GM23338 (cell line): ENCODE data around the gene P2RY8. TPM values are rescaled to one million over a fixed set of nuclear protein-coding genes. Genes with fewer than 3 reads are reported as not detected.
A peak's percentile ranks its signal among the peaks of the same experiment; 100 is the strongest.
"Not testable (repeated sequence)": the region's sequence is repeated elsewhere in the genome, so short reads cannot be mapped to it uniquely, and the experiment has no call there.

Experiments
- ATAC-seq: fragments of 200-7000 bp; cut with Tn5 transposase; 3 replicates; pipeline ENCODE4 v1.9.1; 2020
- DNase-seq: peaks from one replicate; pipeline ENCODE4 v3.0.0-alpha.2; 2015; ENCODE audit warnings: low spot score
- H2AFZ ChIP-seq: fragments of 200-600 bp; sonication (generic); 2 replicates; pipeline ENCODE4 v1.8.0; 2016; ENCODE audit warnings: antibody characterized with exemption, mild to moderate bottlenecking, moderate library complexity
- H3F3A ChIP-seq: fragments of 200-600 bp; sonication (generic); replicated peaks from 2 replicates; pipeline ENCODE4 v1.8.0; 2017; ENCODE audit warnings: antibody characterized with exemption, mixed run types, low read depth
- H3K27ac ChIP-seq: fragments of 200-600 bp; sonication (generic); 2 replicates; pipeline ENCODE4 v1.6.1; 2016; ENCODE audit warnings: low read depth
- H3K27me3 ChIP-seq: fragments of 200-600 bp; sonication (generic); 2 replicates; pipeline ENCODE4 v1.8.0; 2016; ENCODE audit warnings: mild to moderate bottlenecking, mixed run types, moderate library complexity; ENCODE audit not compliant: insufficient read depth
- H3K36me3 ChIP-seq: fragments of 200-600 bp; sonication (generic); 2 replicates; pipeline ENCODE4 v1.8.0; 2016; ENCODE audit warnings: mild to moderate bottlenecking; ENCODE audit not compliant: insufficient read depth
- H3K4me1 ChIP-seq: fragments of 200-600 bp; sonication (generic); 2 replicates; pipeline ENCODE4 v1.8.0; 2016; ENCODE audit warnings: mild to moderate bottlenecking, moderate library complexity; ENCODE audit not compliant: insufficient read depth
- H3K4me2 ChIP-seq: fragments of 200-600 bp; sonication (generic); 2 replicates; pipeline ENCODE4 v1.7.1; 2017; ENCODE audit warnings: mixed run types
- H3K4me3 ChIP-seq: fragments of 200-600 bp; sonication (generic); 2 replicates; pipeline ENCODE4 v1.6.1; 2016; ENCODE audit warnings: mixed run types
- H3K79me2 ChIP-seq: fragments of 200-600 bp; sonication (generic); replicated peaks from 2 replicates; pipeline ENCODE4 v1.8.0; 2017; ENCODE audit warnings: mild to moderate bottlenecking; ENCODE audit not compliant: insufficient read depth
- H3K9me2 ChIP-seq: fragments of 200-600 bp; sonication (generic); 2 replicates; pipeline ENCODE4 v1.8.0; 2017; ENCODE audit not compliant: insufficient read depth
- H4K20me1 ChIP-seq: fragments of 200-600 bp; sonication (generic); replicated peaks from 2 replicates; pipeline ENCODE4 v1.8.0; 2017; ENCODE audit warnings: mild to moderate bottlenecking; ENCODE audit not compliant: insufficient read depth
- H3K27ac Mint-ChIP-seq: 2 replicates; pipeline ENCODE4 v1.8.0; 2020; ENCODE audit warnings: inconsistent platforms, mild to moderate bottlenecking, moderate library complexity, mixed read lengths
- H3K27me3 Mint-ChIP-seq: 3 replicates; pipeline ENCODE4 v1.8.0; 2022; ENCODE audit warnings: low read depth, mild to moderate bottlenecking, moderate library complexity, mixed read lengths, inconsistent platforms; ENCODE audit not compliant: insufficient read depth, poor library complexity
- H3K36me3 Mint-ChIP-seq: 3 replicates; pipeline ENCODE4 v1.8.0; 2021; ENCODE audit warnings: low read depth, mild to moderate bottlenecking, inconsistent platforms, moderate library complexity, mixed read lengths
- H3K4me1 Mint-ChIP-seq: 3 replicates; pipeline ENCODE4 v1.8.0; 2020; ENCODE audit warnings: mild to moderate bottlenecking, inconsistent platforms, mixed read lengths
- H3K4me3 Mint-ChIP-seq: 3 replicates; pipeline ENCODE4 v1.8.0; 2021; ENCODE audit warnings: moderate library complexity, mild to moderate bottlenecking, inconsistent platforms, mixed read lengths
- H3K9me3 Mint-ChIP-seq: 3 replicates; pipeline ENCODE4 v1.8.0; 2020; ENCODE audit warnings: moderate library complexity, mild to moderate bottlenecking, inconsistent platforms, mixed read lengths
- CREB1 ChIP-seq: fragments of 250-450 bp; sonication (Bioruptor Pico); IDR thresholded peaks from 2 replicates; pipeline ENCODE4 v1.5.0; 2020; ENCODE audit warnings: low read depth, mild to moderate bottlenecking, moderate library complexity
- CTCF ChIP-seq, 2 experiments: fragments of 200-600 bp in 1 of 2; sonication (generic) in 1 of 2; conservative IDR thresholded peaks; 2 replicates each; pipeline versions ENCODE4 v1.5.1 to v1.6.1; 2016 to 2017; ENCODE audit warnings: antibody characterized with exemption in 2 of 2, low read depth in 2 of 2, mild to moderate bottlenecking in 2 of 2, moderate library complexity in 1 of 2
- EZH2phosphoT487 ChIP-seq: fragments of 200-600 bp; sonication (generic); IDR thresholded peaks from one replicate; pipeline ENCODE4 v1.8.1; 2018; ENCODE audit warnings: antibody characterized with exemption; ENCODE audit not compliant: unreplicated experiment
- JUNB ChIP-seq: IDR thresholded peaks from one replicate; pipeline ENCODE4 v1.6.1; 2016; ENCODE audit warnings: antibody characterized with exemption; ENCODE audit not compliant: unreplicated experiment
- NANOG ChIP-seq: IDR thresholded peaks from 2 replicates; pipeline ENCODE4 v1.6.1; 2016; ENCODE audit warnings: antibody characterized with exemption, borderline replicate concordance
- POLR2AphosphoS5 ChIP-seq: IDR thresholded peaks from 2 replicates; pipeline ENCODE4 v1.6.1; 2016; ENCODE audit warnings: antibody characterized with exemption, low read depth
- STAT1 ChIP-seq: IDR thresholded peaks from one replicate; pipeline ENCODE4 v1.6.1; 2016; ENCODE audit warnings: antibody characterized with exemption; ENCODE audit not compliant: unreplicated experiment
- ZNF331 ChIP-seq: fragments of 250-450 bp; sonication (Bioruptor Pico); IDR thresholded peaks from 2 replicates; pipeline ENCODE4 v1.5.0; 2020; ENCODE audit warnings: low read depth, mild to moderate bottlenecking, moderate library complexity
- polyA plus RNA-seq: library from polyadenylated mRNA; unstranded; fragments of >200 nt; fragmentation: Nextera tagmentation; extraction: Ambion mirVana; gene quantifications from 2 replicates; pipeline ENCODE4 v1.2.1, GENCODE V29; 2016
- total RNA-seq: library from RNA; depleted of rRNA; stranded (reverse); fragments of >200 nt; shearing (Covaris generic); gene quantifications from 2 replicates; pipeline ENCODE4 v1.2.3, GENCODE V29; 2014
- TF ChIP-seq, protein P1 (sequence below): IDR thresholded peaks from 2 replicates; pipeline ENCODE4 v1.6.1; 2016; ENCODE audit warnings: antibody characterized with exemption
- TF ChIP-seq, protein P2 (sequence below): fragments of 250-450 bp; sonication (Bioruptor Pico); IDR thresholded peaks from 2 replicates; pipeline ENCODE4 v1.5.0; 2020; ENCODE audit warnings: mild to moderate bottlenecking, moderate library complexity
- TF ChIP-seq, protein P3 (sequence below): IDR thresholded peaks from one replicate; pipeline ENCODE4 v1.6.1; 2018; ENCODE audit warnings: antibody characterized with exemption; ENCODE audit not compliant: unreplicated experiment

Gene P2RY8
- total and polyA plus RNA-seq, 2 experiments from 2014 or later, result 0.24 TPM; not detected in 1

DNA sequence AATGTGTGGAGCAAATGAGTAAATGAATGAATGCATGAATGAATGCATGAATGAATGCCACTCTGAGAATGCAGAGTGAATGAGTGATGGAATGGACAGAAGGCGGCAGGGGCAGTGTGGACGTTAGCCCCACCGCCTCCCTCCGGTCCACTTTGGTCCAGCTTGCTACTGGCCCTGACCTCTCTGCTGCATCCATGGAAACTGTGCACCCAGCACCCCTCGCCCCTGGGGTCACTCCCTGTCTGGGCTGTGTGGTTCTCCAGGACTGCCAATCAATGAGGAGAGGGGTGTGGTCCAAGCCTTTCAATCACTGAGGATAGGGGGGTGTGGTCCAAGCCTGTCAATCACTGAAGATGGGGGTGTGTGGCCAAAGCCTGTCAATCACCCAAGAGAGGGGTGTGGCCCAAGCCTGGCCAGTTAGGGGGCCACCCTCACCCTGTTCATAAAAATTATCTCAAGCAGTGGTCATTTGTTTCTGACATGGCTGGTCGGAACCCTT, 45.1 kb downstream of the P2RY8 start:
- TF ChIP-seq POLR2AphosphoS5 (no peak), STAT1 (no peak), NANOG (no peak), ZNF331 (CRISPR knock-in tag) (no peak), JUNB (no peak), EZH2phosphoT487 (no peak), CTCF (conservative IDR thresholded peaks at IDR 0.05; ENCODE audit: low read depth in 2 of 2) (no peak), CREB1 (no peak)
- TF ChIP-seq, protein P1, sequence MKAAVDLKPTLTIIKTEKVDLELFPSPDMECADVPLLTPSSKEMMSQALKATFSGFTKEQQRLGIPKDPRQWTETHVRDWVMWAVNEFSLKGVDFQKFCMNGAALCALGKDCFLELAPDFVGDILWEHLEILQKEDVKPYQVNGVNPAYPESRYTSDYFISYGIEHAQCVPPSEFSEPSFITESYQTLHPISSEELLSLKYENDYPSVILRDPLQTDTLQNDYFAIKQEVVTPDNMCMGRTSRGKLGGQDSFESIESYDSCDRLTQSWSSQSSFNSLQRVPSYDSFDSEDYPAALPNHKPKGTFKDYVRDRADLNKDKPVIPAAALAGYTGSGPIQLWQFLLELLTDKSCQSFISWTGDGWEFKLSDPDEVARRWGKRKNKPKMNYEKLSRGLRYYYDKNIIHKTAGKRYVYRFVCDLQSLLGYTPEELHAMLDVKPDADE, result no peak
- TF ChIP-seq, protein P2, sequence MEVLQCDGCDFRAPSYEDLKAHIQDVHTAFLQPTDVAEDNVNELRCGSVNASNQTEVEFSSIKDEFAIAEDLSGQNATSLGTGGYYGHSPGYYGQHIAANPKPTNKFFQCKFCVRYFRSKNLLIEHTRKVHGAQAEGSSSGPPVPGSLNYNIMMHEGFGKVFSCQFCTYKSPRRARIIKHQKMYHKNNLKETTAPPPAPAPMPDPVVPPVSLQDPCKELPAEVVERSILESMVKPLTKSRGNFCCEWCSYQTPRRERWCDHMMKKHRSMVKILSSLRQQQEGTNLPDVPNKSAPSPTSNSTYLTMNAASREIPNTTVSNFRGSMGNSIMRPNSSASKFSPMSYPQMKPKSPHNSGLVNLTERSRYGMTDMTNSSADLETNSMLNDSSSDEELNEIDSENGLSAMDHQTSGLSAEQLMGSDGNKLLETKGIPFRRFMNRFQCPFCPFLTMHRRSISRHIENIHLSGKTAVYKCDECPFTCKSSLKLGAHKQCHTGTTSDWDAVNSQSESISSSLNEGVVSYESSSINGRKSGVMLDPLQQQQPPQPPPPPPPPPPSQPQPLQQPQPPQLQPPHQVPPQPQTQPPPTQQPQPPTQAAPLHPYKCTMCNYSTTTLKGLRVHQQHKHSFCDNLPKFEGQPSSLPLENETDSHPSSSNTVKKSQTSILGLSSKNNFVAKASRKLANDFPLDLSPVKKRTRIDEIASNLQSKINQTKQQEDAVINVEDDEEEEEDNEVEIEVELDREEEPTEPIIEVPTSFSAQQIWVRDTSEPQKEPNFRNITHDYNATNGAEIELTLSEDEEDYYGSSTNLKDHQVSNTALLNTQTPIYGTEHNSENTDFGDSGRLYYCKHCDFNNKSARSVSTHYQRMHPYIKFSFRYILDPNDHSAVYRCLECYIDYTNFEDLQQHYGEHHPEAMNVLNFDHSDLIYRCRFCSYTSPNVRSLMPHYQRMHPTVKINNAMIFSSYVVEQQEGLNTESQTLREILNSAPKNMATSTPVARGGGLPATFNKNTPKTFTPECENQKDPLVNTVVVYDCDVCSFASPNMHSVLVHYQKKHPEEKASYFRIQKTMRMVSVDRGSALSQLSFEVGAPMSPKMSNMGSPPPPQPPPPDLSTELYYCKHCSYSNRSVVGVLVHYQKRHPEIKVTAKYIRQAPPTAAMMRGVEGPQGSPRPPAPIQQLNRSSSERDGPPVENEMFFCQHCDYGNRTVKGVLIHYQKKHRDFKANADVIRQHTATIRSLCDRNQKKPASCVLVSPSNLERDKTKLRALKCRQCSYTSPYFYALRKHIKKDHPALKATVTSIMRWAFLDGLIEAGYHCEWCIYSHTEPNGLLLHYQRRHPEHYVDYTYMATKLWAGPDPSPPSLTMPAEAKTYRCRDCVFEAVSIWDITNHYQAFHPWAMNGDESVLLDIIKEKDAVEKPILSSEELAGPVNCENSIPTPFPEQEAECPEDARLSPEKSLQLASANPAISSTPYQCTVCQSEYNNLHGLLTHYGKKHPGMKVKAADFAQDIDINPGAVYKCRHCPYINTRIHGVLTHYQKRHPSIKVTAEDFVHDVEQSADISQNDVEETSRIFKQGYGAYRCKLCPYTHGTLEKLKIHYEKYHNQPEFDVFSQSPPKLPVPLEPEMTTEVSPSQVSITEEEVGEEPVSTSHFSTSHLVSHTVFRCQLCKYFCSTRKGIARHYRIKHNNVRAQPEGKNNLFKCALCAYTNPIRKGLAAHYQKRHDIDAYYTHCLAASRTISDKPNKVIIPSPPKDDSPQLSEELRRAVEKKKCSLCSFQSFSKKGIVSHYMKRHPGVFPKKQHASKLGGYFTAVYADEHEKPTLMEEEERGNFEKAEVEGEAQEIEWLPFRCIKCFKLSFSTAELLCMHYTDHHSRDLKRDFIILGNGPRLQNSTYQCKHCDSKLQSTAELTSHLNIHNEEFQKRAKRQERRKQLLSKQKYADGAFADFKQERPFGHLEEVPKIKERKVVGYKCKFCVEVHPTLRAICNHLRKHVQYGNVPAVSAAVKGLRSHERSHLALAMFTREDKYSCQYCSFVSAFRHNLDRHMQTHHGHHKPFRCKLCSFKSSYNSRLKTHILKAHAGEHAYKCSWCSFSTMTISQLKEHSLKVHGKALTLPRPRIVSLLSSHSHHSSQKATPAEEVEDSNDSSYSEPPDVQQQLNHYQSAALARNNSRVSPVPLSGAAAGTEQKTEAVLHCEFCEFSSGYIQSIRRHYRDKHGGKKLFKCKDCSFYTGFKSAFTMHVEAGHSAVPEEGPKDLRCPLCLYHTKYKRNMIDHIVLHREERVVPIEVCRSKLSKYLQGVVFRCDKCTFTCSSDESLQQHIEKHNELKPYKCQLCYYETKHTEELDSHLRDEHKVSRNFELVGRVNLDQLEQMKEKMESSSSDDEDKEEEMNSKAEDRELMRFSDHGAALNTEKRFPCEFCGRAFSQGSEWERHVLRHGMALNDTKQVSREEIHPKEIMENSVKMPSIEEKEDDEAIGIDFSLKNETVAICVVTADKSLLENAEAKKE, result no peak
- TF ChIP-seq, protein P3, sequence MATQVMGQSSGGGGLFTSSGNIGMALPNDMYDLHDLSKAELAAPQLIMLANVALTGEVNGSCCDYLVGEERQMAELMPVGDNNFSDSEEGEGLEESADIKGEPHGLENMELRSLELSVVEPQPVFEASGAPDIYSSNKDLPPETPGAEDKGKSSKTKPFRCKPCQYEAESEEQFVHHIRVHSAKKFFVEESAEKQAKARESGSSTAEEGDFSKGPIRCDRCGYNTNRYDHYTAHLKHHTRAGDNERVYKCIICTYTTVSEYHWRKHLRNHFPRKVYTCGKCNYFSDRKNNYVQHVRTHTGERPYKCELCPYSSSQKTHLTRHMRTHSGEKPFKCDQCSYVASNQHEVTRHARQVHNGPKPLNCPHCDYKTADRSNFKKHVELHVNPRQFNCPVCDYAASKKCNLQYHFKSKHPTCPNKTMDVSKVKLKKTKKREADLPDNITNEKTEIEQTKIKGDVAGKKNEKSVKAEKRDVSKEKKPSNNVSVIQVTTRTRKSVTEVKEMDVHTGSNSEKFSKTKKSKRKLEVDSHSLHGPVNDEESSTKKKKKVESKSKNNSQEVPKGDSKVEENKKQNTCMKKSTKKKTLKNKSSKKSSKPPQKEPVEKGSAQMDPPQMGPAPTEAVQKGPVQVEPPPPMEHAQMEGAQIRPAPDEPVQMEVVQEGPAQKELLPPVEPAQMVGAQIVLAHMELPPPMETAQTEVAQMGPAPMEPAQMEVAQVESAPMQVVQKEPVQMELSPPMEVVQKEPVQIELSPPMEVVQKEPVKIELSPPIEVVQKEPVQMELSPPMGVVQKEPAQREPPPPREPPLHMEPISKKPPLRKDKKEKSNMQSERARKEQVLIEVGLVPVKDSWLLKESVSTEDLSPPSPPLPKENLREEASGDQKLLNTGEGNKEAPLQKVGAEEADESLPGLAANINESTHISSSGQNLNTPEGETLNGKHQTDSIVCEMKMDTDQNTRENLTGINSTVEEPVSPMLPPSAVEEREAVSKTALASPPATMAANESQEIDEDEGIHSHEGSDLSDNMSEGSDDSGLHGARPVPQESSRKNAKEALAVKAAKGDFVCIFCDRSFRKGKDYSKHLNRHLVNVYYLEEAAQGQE, result no peak
- Histone ChIP-seq H3K27ac (no peak overlapping the region), H3K4me3 (no peak overlapping the region), H3F3A (peaks cover 23% of the 10 kb centered on the region), H4K20me1 (no peaks in the 10 kb centered on the region), H3K79me2 (no peaks in the 10 kb centered on the region), H3K4me2 (no peak overlapping the region), H3K27me3 (no peaks in the 10 kb centered on the region), H3K9me2 (no peaks in the 10 kb centered on the region), H3K36me3 (no peaks in the 10 kb centered on the region), H3K4me1 (peaks cover 8% of the 10 kb centered on the region; the same call in 1 of the 2 replicates), H2AFZ (no peak overlapping the region)
- peaks cover 34% of the 10 kb centered on the region for H3K36me3 Mint-ChIP-seq
- no peak overlapping the region for H3K27ac Mint-ChIP-seq
- ATAC-seq (peak; percentile 82), DNase-seq (peak; percentile 94)
- H3K9me3 Mint-ChIP-seq, result peaks cover 69% of the 10 kb centered on the region
- H3K4me3 Mint-ChIP-seq, result no peak overlapping the region
- H3K4me1 Mint-ChIP-seq, result 0 out of 3 replicates have a peak, but pooled peaks cover 3% of the 10 kb centered on the region
- H3K27me3 Mint-ChIP-seq, result peaks cover 29% of the 10 kb centered on the region

DNA sequence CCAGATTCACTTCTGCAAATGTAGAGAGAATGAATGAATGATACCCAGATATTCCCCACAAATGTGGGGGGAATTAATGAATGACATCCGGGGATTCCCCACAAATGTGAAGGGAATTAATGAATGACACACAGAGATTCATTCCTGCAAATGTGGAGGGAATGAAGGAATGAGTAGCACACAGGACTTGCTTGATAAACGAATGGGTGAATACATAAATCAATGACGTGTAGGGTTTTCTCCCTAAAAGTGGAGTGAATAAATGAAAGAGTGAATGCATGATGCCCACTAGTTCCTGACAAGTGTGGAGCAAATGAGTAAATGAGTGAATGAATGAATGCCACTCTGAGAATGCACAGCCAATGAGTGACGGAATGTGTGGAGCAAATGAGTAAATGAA, 45.7 kb downstream of the P2RY8 start:
- H3K36me3 ChIP-seq, H3K9me2 ChIP-seq, H3K27ac ChIP-seq, ATAC-seq, H3K4me3 ChIP-seq, H3K4me1 ChIP-seq, H3K4me2 ChIP-seq, H2AFZ ChIP-seq, H3K27me3 ChIP-seq, H3K4me1 Mint-ChIP-seq, H3K79me2 ChIP-seq, DNase-seq, H4K20me1 ChIP-seq, H3K27ac Mint-ChIP-seq, H3K4me3 Mint-ChIP-seq: not testable (repeated sequence)
- peaks cover 23% of the 10 kb centered on the region for H3F3A ChIP-seq
- Mint-ChIP-seq H3K9me3 (peaks cover 73% of the 10 kb centered on the region), H3K27me3 (peaks cover 29% of the 10 kb centered on the region), H3K36me3 (peaks cover 36% of the 10 kb centered on the region)
